Body of pancreas (tissue), 4 donors: ENCODE results near the gene NELL2.

Source experiments
- CTCF ChIP-seq, 7 experiments: fragments of 450-650 bp in 4 of 7; fragments of 200-600 bp in 3 of 7; sonication (generic) in 3 of 7; IDR thresholded peaks; one replicate each; pipeline ENCODE4 v1.5.1; 2016 to 2019; ENCODE audit warnings: antibody characterized with exemption in 7 of 7
- POLR2A ChIP-seq, 3 donors: fragments of 450-650 bp; IDR thresholded peaks; one replicate each; pipeline ENCODE4 v1.6.1; 2016; ENCODE audit warnings: antibody characterized with exemption in 3 of 3, mild to moderate bottlenecking in 2 of 3

- no peak for TF ChIP-seq CTCF (IDR thresholded peaks at IDR 0.05)
- no peak for TF ChIP-seq POLR2A (IDR thresholded peaks at IDR 0.05)
Measured at GRCh38 chr12:44889162-44889561, 13.0 kb upstream of the NELL2 start.
